OCI-M2 (cell line): Measurements from ENCODE around the gene ADNP2.

Experiments used
- DNase-seq: peaks from one replicate; lab custom pipeline; 2025; ENCODE audit not compliant: unreplicated experiment; lab: John Stamatoyannopoulos, UW

The ADNP2 gene

DNA sequence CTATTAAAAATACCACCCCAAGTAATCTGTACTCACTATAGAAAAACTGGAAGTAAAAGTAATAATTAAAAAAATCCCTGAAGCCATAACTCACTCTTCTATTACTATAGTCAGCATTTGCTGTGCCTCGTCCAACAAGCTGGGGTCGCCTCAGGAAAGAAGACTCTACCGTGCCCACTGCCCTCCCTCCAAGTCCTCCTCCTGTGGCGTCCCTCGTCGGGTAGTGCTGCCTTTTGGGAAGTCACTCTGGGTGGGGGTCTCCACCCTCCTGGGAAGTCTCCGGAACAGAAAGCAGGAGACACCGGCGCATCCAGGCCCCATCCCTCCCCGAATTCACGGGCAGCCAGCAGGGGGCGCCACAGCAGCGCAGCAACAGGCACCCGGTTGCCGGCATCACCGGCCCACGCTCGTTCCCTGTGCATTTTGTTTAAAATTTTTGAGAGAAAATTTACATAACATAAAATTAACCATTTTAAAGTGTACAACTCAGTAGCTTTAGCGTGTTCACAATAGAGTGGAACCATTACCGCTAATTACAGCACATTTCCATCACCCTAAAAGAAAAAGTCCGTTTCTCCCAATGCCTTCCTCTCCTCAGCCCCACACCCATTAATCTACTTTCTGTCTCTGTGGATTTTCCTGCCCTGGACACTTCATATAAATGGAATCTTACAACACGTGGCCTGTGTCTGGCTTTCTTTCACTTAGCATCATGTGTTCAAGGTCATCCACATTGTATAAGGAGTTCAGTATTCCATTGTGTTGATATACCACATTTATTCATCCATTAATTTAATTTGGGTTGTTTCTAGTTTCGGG lies 62.2 kb downstream of the ADNP2 start:
- DNase-seq = no peak

DNA sequence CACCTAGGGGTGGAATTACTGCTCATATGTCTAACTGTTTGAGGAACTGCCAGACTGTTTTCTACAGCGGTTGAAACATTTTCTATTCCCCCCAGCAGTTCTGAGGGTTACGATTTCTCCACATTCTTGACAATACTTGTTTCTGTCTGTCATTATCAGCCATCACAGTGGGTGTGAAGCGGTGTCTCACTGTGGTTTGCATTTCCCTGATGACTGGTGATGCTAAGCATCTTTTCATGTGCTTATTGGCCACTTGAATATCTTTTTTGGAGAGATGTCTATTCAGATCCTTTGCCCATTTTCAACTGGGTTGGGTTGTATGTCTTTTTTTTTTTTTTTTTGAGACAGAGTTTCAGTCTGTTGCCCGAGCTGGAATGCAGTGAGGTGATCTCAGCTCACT lies 63.0 kb downstream of the ADNP2 start:
- DNase-seq = no peak

DNA sequence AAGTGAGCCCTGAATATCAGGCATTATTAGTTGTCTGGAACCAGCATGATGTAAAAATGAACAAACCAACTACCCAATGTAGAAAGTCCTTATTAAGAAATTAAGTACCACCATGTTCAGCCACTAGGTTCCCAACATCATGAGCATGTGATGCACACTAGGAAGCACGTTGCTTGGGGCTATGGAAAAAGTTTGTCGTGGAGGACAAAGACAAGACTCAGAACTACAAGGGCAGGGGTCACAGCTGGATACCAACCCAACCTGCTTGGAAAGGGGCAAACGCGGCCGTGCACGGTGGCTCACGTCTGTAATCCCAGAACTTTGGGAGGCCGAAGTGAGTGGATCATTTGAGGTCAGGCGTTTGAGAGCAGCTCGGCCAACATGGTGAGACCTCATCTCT lies 64.0 kb downstream of the ADNP2 start:
- no peak for DNase-seq

DNA sequence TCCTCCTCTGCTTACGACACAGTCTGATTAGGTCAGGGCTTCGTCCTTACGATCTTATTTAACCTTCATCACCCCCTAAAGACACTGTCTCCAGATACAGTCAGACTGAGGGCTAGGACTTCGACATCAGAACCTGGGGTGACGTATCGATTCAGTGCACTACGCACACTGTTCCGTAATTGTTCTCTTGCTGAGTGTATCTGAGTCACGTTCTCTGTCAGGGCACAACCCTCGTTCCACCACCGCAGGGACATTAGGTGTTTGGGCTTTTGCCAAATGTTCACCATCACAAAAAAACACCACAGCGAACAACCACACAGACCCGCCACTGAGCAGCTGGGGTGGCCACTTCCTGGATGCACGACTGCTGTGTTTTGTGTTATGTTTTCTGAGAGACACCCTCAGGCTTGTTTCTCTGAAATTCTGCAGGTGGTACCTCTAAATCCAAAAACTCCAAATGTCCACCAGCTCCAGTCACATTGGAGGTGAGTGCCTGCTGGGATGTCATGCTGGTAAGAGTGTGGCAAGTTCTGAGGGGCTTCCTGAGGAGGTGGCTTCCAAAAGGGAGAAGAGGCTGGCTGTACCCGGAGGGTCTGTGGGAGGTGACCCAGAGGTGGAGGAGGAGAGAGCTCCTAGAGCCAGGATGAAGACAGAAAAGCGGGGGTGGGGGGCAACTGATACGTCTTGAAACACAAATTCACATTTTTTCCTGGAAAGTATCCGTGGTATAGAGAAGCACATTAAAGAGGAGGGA lies 66.6 kb downstream of the ADNP2 start:
- DNase-seq = no peak

- DNase-seq = no peak
Observed at GRCh38 chr18:80176334-80177073, 67.4 kb downstream of the ADNP2 start.

DNA sequence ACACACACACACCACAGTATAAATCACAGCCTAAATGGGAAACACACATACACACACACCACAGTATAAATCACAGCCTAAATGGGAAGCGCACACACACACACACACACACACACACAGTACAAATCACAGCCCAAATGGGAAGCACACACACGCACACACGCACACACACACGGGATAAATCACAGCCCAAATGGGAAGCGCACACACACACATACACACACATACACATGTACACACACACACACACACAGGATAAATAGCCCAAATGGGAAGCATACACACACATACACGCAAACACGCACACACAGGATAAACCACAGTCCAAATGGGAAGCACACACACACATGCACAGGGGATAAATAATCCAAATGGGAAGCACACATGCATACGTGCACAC lies 68.1 kb downstream of the ADNP2 start:
- DNase-seq = no peak

DNA sequence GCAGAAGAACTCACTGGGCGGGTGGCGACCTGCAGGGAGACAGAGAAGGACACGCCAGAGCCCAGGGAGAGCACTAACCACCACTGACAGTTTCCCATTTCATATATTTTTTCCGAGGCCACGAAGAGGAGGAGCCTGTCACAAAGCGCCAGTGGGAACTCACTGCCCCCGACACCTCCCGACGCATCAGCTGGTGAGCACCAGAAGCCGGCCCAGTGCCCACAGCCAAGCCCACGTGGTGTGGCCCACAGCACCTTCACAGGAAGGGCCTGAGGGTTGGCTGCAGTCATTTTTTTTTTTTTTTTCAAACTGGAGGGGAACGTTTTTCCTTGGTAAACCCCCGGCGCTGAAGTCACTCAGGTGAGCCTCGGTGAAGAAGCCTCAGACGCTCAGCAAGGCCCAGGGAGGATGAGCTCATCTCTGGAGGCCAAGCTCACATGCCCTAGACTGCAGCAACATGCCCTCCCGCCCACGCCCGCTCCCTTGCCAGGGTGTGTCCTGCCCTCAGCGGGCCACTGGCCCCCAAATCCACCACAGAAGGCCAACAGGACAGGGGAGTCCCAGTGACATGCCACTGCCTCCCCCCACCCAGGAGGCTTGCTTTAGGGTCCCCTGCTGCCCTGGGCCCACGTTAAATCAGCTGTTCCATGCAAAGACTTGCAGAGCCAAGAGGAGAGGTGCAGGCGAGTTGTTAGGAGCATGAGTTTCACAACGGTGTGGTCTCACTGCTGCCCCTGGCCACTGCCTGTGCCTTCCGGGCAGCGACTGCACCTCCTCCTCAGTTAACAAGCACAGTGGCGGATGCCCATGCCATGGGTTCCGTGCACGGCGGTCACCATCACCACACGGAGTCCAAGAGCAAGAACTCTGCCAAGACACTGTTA lies 70.1 kb downstream of the ADNP2 start:
- no peak for DNase-seq

GRCh38 chr18:80179857-80180558 lies 70.9 kb downstream of the ADNP2 start:
- no peak for DNase-seq

DNA sequence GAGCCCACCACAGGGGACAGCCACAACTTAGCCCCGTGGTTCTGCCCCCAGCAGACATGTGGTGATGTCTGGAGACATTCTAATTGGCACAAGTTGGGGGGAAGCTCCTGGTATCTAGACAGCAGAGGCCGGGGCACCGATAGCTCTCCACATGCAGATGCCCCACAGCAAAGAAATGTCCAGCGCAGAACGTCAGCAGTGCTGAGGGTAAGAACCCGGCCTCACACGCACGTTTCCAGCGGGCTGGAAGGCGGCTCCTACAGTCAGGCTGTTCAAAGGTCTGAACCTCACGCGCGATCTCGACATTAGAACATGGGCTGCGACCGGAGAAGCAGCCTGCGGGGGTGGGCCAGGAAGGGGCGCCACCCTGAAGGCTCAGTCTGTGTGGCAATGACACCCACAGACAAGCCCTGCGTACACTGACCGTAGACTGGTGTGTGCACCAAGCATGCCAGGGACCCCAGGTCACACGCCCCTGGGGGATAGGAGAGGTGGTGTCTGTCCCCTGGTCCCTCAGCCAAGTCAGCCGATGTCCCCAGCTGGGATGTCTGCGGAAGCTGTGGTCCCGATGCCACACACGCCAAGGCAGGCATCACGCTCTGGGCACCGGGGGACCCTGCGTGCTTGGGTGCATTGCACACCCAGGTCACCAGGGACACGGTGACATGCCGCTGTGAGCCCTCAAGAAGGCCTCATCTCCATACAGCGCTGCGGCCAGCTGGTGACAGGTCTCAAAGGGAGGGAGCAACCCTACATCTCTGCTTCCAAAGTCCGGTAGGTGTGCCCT lies 71.9 kb downstream of the ADNP2 start:
- no peak for DNase-seq

- DNase-seq = no peak
Observed at GRCh38 chr18:80181642-80182461, 72.8 kb downstream of the ADNP2 start.

DNA sequence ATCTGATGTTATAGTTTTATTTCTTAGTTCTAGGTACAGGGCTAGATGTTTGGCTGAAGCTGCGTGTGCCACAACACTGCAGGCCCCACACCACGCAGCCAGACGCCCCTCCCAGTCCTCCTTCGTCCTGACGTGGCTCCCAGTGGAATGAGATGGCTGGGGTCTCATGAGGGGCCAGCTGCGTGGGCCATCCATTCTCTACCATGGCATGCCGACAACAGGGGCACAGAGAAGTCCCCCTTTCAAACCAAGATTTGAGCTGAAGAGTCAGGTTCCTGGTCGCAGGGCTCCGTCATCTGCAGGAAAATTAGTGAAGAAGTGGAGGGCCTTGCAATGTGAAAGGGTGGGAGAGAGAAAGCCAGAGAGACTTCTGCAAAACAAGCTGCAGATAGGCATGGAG lies 73.8 kb downstream of the ADNP2 start:
- no peak for DNase-seq

DNA sequence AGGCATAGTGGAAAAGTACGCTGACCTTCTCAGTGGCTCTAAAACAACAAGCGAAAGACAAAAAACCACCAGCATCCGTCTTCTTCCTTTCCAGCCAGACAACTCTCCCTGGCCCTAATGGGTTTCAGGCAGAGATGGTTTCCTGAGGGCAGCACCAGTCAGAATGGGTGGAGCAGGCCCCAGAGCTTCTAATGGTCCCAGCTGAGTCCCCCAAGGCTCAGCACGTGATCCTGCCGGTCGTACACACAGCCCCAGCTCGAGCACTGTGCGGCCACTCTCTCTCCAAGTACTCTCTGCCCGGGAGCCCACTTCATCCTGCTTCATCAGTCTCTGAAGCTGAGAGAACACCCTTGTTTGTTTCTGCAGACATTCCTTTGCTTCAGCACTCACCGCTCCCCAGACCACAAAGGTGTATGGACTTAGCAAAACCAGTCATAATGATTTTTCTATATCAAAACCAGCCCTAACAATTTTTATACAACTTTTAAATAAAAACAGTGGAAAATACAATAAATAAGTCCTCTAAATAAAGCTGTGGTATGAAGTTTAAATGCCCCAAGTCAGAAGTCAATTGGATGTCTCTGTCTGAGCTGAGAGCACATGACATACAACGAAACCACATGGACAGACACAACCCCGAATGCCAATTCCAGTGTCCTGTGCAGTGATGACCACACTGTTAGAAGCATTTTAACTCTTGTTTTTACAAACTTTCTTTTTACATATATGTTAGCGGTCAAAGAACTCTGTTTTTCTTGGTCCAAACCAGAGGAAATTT lies 74.4 kb downstream of the ADNP2 start:
- DNase-seq = no peak

GRCh38 chr18:80184243-80184772 lies 75.2 kb downstream of the ADNP2 start:
- DNase-seq = no peak

DNA sequence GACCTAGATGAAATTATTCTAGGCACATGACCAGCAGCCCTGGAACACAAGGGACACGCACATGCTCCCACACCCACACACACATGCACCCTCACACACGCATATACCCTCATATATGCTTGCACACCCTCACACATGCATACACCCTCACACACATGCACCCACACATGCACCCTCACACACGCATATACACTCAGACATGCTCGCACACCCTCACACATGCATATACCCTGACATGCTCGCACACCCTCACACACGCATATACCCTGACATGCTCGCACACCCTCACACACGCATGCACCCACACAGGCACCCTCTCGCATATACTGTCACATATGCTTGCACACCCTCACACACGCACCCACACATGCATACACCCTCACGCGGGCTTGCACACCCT lies 76.5 kb downstream of the ADNP2 start:
- DNase-seq = no peak

DNA sequence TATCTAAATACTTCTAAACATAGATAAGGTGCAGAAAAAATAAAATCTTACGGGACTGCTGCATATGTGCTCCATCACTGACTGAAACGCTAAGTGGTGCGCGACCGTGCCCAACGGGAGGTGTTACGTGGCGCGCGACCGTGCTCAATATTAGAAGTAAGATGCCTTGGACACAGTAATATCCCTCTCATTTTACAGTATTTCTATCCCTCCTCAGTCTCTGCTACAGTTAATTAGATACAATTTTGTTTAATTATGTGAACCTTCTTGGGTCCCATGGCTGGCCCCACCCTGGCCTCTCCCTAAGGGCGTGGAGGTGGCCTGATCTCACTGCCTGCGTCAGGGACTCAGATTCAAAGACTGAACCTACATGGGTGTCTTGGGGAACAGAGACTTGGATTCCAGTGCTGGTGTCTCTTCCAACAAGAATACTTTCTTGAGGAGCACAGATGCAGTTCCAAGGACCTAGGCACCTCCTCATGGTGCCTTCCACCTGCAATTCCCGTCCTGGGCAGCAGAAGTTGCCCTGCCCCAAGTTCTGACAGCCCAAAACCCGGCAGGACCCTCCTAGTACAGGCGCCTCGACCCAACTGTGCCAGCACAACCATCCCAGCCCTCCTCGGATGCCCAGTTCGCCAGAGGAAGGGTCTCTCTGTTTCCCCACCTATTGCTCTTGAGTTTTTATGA lies 79.0 kb downstream of the ADNP2 start:
- DNase-seq = no peak

DNA sequence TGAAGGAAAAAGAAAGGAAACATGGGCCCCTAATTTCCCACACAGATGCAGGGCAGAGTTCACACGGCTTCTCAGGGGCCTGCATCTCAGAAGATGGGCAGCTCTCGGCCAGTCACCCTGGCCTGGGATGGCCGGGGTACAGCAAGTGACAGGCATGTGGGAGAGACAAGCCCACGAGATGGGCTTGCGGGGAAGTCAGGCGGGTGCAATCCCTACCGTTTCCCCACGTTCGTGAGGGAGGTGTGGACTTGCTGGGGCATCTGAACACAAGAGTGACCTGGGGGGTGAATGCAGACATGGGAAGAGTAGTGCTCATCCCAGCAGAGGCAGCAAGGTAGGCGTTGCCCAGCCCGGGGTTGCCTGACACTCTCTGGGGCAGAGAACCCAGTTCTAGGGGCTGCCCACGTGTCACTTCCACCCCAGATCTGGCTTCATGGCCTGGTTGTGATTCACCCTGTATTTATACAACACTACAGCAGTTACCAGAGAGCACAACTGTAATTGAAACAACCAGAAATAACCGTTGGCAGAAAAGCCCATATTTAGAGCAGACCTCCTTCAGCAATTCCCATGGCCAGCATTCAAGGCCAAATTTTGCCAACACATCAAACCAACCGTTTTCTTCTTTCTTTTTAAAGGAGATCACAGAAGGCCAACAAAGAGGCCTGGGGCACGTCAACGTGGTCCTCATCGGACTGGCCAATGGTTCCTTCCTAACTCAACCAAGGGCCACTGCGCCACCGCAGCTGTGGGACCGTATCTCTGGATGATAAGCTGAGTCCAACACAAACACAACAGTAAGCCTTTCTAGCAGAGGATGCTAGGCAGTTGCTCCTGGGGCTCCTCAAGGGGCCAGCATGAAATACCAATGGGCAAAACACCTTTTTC lies 79.8 kb downstream of the ADNP2 start:
- no peak for DNase-seq
